ENCODE data around the gene CCDC63.

DNA sequence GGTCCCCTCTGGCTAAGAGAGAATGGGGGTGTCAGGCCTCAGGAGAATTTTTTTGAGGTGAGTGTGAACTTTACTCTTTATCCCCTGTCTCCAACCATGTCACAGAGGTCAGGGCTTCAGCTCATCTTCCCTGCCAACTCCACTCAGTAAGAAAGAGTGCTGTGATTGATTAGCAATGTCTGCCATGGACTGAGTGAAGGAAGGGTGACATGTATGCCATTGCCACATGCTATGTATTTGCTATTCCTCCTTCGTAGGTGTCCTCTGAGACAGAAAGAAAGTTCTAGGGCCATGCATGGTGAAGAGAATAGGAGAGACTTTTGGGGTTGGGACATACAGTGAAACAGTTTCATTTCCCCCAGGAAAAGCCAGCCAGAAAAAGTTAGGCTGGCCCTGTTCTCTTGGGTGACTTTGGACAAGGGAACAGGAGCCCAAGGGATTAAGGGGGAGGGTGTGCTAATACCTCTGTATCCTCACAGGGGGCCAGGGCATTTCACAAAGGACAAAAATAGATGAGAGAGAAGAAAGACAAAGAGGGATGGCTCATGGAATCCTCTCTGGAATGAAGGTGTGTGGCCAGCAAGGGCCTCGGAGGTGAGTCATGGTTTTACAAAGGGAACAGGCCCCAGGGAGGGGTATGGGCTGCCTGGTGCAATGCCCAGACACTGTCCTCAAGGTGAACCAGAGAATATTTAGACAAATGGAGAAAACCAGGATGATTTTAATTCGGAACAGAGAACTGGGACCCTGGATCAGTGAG, 87.5 kb downstream of the CCDC63 start:
- TF ChIP-seq TAF1 (IDR thresholded peaks at IDR 0.05; ENCODE audit: control insufficient read depth, extremely low read depth, insufficient read depth, low read length, severe bottlenecking) = no peak
- no peak for TF ChIP-seq SP1 (CRISPR knock-in tag; IDR thresholded peaks at IDR 0.05)
- TF ChIP-seq CBX5 (IDR thresholded peaks at IDR 0.05; ENCODE audit: borderline replicate concordance, low read depth) = no peak
- TF ChIP-seq, protein P1, sequence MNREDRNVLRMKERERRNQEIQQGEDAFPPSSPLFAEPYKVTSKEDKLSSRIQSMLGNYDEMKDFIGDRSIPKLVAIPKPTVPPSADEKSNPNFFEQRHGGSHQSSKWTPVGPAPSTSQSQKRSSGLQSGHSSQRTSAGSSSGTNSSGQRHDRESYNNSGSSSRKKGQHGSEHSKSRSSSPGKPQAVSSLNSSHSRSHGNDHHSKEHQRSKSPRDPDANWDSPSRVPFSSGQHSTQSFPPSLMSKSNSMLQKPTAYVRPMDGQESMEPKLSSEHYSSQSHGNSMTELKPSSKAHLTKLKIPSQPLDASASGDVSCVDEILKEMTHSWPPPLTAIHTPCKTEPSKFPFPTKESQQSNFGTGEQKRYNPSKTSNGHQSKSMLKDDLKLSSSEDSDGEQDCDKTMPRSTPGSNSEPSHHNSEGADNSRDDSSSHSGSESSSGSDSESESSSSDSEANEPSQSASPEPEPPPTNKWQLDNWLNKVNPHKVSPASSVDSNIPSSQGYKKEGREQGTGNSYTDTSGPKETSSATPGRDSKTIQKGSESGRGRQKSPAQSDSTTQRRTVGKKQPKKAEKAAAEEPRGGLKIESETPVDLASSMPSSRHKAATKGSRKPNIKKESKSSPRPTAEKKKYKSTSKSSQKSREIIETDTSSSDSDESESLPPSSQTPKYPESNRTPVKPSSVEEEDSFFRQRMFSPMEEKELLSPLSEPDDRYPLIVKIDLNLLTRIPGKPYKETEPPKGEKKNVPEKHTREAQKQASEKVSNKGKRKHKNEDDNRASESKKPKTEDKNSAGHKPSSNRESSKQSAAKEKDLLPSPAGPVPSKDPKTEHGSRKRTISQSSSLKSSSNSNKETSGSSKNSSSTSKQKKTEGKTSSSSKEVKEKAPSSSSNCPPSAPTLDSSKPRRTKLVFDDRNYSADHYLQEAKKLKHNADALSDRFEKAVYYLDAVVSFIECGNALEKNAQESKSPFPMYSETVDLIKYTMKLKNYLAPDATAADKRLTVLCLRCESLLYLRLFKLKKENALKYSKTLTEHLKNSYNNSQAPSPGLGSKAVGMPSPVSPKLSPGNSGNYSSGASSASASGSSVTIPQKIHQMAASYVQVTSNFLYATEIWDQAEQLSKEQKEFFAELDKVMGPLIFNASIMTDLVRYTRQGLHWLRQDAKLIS (CRISPR knock-in tag; IDR thresholded peaks at IDR 0.05) = no peak
- no peak for TF ChIP-seq TARDBP (IDR thresholded peaks at IDR 0.05)
- TF ChIP-seq SIRT6 (IDR thresholded peaks at IDR 0.05; ENCODE audit: low read depth, low read length) = no peak
- TF ChIP-seq THAP7 (CRISPR knock-in tag; IDR thresholded peaks at IDR 0.05) = no peak
- TF ChIP-seq, protein P2, sequence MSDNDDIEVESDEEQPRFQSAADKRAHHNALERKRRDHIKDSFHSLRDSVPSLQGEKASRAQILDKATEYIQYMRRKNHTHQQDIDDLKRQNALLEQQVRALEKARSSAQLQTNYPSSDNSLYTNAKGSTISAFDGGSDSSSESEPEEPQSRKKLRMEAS (CRISPR knock-in tag; IDR thresholded peaks at IDR 0.05) = no peak
- TF ChIP-seq EZH2 (IDR thresholded peaks at IDR 0.05; ENCODE audit: borderline replicate concordance, low read depth, low read length) = no peak
- no peak for TF ChIP-seq SRF (CRISPR knock-in tag; IDR thresholded peaks at IDR 0.05)
- TF ChIP-seq HDAC2 (IDR thresholded peaks at IDR 0.05) = no peak

Measured in K562 (cell line).